Measurements from ENCODE around the gene LRP2.

GRCh38 chr2:169285531-169286235, 76.7 kb downstream of the LRP2 start:
- TF ChIP-seq, protein P1, sequence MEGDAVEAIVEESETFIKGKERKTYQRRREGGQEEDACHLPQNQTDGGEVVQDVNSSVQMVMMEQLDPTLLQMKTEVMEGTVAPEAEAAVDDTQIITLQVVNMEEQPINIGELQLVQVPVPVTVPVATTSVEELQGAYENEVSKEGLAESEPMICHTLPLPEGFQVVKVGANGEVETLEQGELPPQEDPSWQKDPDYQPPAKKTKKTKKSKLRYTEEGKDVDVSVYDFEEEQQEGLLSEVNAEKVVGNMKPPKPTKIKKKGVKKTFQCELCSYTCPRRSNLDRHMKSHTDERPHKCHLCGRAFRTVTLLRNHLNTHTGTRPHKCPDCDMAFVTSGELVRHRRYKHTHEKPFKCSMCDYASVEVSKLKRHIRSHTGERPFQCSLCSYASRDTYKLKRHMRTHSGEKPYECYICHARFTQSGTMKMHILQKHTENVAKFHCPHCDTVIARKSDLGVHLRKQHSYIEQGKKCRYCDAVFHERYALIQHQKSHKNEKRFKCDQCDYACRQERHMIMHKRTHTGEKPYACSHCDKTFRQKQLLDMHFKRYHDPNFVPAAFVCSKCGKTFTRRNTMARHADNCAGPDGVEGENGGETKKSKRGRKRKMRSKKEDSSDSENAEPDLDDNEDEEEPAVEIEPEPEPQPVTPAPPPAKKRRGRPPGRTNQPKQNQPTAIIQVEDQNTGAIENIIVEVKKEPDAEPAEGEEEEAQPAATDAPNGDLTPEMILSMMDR (IDR thresholded peaks at IDR 0.05) = no peak
- TF ChIP-seq USF1 (IDR thresholded peaks at IDR 0.05; ENCODE audit: borderline replicate concordance, low read depth) = no peak
- TF ChIP-seq, protein P2, sequence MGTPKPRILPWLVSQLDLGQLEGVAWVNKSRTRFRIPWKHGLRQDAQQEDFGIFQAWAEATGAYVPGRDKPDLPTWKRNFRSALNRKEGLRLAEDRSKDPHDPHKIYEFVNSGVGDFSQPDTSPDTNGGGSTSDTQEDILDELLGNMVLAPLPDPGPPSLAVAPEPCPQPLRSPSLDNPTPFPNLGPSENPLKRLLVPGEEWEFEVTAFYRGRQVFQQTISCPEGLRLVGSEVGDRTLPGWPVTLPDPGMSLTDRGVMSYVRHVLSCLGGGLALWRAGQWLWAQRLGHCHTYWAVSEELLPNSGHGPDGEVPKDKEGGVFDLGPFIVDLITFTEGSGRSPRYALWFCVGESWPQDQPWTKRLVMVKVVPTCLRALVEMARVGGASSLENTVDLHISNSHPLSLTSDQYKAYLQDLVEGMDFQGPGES (IDR thresholded peaks at IDR 0.05; ENCODE audit: low read depth, low read length) = no peak
- TF ChIP-seq TAF1 (IDR thresholded peaks at IDR 0.05; ENCODE audit: borderline replicate concordance, low read depth, low read length) = no peak
- TF ChIP-seq REST (IDR thresholded peaks at IDR 0.05; ENCODE audit: low read depth, low read length) = no peak
- no peak for TF ChIP-seq YY1 (IDR thresholded peaks at IDR 0.05; ENCODE audit: low read depth)
- no peak for TF ChIP-seq EZH2phosphoT487 (IDR thresholded peaks at IDR 0.05; ENCODE audit: borderline replicate concordance, low read depth)
